Heart left ventricle (tissue), 16 donors: ENCODE measurements around the gene PI4KA. TPM values are rescaled to one million over a fixed set of nuclear protein-coding genes. Genes with fewer than 3 reads are reported as not detected.
A peak's percentile ranks its signal among the peaks of the same experiment; 100 is the strongest.

Experiments used
- ATAC-seq, 4 donors: fragments of 200-7000 bp; cut with Tn5 transposase; one replicate each; pipeline ENCODE4 v1.9.1; 2020 to 2022; ENCODE audit warnings: moderate library complexity in 4 of 4, mild to moderate bottlenecking in 3 of 4, moderate number of reproducible peaks in 1 of 4
- DNase-seq, 5 donors: peaks; one replicate each; pipeline ENCODE4 v3.0.0-alpha.2; 2020
- H3K27ac ChIP-seq, 12 donors: fragments of 200-600 bp; sonication (generic) in 4 of 12; one replicate each; pipeline versions ENCODE4 v1.5.0 to v1.8.0; 2016 to 2022; ENCODE audit warnings: mild to moderate bottlenecking in 2 of 12
- H3K27me3 ChIP-seq, 9 donors: fragments of 200-600 bp; sonication (generic) in 2 of 9; one replicate each; pipeline versions ENCODE4 v1.5.1 to v1.8.0; 2016 to 2022; ENCODE audit warnings: mild to moderate bottlenecking in 3 of 9
- H3K36me3 ChIP-seq, 9 donors: fragments of 200-600 bp; sonication (generic) in 2 of 9; one replicate each; pipeline versions ENCODE4 v1.5.0 to v1.8.0; 2018 to 2022; ENCODE audit warnings: mild to moderate bottlenecking in 2 of 9
- H3K4me1 ChIP-seq, 12 donors: fragments of 200-600 bp; sonication (generic) in 4 of 12; one replicate each; pipeline versions ENCODE4 v1.5.0 to v1.8.0; 2016 to 2022; ENCODE audit warnings: mild to moderate bottlenecking in 3 of 12
- H3K4me3 ChIP-seq, 12 donors: fragments of 200-600 bp; sonication (generic) in 4 of 12; one replicate each; pipeline versions ENCODE4 v1.5.0 to v1.8.0; 2017 to 2022; ENCODE audit warnings: mild to moderate bottlenecking in 9 of 12, moderate library complexity in 4 of 12
- H3K9me3 ChIP-seq, 12 donors: fragments of 200-600 bp; sonication (generic) in 4 of 12; one replicate each; pipeline versions ENCODE4 v1.5.0 to v1.8.0; 2016 to 2022; ENCODE audit warnings: mild to moderate bottlenecking in 1 of 12
- POLR2A ChIP-seq, 2 donors: fragments of 450-650 bp; IDR thresholded peaks; one replicate each; pipeline ENCODE4 v1.6.1; 2017; ENCODE audit warnings: antibody characterized with exemption in 2 of 2, mild to moderate bottlenecking in 2 of 2, moderate library complexity in 2 of 2
- WGBS, 4 donors: extraction: QIAGEN DNeasy Blood & Tissue Kit in 2 of 4; methylation state at CpG; one replicate each; pipeline versions ENCODE4 v1.1.5 to v1.1.7; 2013 to 2018; 5-methylcytosine and 5-hydroxymethylcytosine counted together
- intact Hi-C, 10 donors: fragments of 100-400 bp; cut with DNase I; formaldehyde crosslinking; loops; one replicate each; pipeline versions ENCODE4 v1.11.1 to v1.14.2; 2022
- polyA plus RNA-seq, 2 donors: library from polyadenylated mRNA; stranded (reverse); fragments of 200-250 nt; gene quantifications; one replicate each; pipeline ENCODE4 v1.2.3, GENCODE V29; 2013
- total RNA-seq, 9 donors: library from RNA; depleted of rRNA in 2 of 9; stranded (reverse); fragments of >200 nt in 2 of 9; fragmentation: NEBNext Ultra II Directional in 3 of 9; extraction: Animal tissue kit (Norgen Biotek cat#: 25700) in 3 of 9; gene quantifications; one replicate each; pipeline versions ENCODE4 v1.1.0 to v1.2.4, GENCODE V29; 2016 to 2023
- TF ChIP-seq, protein P1 (sequence below), 12 donors: fragments of 200-600 bp; sonication (generic) in 4 of 12; IDR thresholded peaks; one replicate each; pipeline versions ENCODE4 v1.5.0 to v1.8.0; 2018 to 2022; ENCODE audit warnings: antibody characterized with exemption in 12 of 12, mild to moderate bottlenecking in 5 of 12
- donor health status: ischemic (EF 13 %, LVEDD 7.1; RV severe dilation, severe dysfunction).
- donor health status: healthy with polysubstance abuse.
- donor health status: DM: no; HTN: yes; CAD: no.
- donor health status: DM: no; HTN: no; CAD: no.
- donor health status: ischemic (EF 25% LVEDD 6.9; RV normal size, moderate dysfunction).
- donor health status: ischemic (EF 25% LVEDD 5.7; RV mildly dilated, moderate dysfunction).
- donor health status: healthy.
- donor health status: DM: yes; HTN: yes; CAD: no.
- donor health status: ischemic (EF 35%, LVEDD 5.7; RV mildly dilated, moderate dysfunction).
- donor health status: nonischemic (EF 11% LVEDD 7.7; RV severe dilation, severe dysfunction).
- donor health status: DM: yes; HTN: yes; CAD: no.
- donor health status: PGD.
- donor health status: ischemic (EF 29% LVEDD 5.4; RV normal size, mild dysfunction).
- donor health status: nonischemic (EF 23%, LVEDD 6.1; RV moderate dilation, normal function).

The PI4KA gene
- total and polyA plus RNA-seq, 11 donors, result 20.6 to 66.4 (median 46.9) TPM

DNA sequence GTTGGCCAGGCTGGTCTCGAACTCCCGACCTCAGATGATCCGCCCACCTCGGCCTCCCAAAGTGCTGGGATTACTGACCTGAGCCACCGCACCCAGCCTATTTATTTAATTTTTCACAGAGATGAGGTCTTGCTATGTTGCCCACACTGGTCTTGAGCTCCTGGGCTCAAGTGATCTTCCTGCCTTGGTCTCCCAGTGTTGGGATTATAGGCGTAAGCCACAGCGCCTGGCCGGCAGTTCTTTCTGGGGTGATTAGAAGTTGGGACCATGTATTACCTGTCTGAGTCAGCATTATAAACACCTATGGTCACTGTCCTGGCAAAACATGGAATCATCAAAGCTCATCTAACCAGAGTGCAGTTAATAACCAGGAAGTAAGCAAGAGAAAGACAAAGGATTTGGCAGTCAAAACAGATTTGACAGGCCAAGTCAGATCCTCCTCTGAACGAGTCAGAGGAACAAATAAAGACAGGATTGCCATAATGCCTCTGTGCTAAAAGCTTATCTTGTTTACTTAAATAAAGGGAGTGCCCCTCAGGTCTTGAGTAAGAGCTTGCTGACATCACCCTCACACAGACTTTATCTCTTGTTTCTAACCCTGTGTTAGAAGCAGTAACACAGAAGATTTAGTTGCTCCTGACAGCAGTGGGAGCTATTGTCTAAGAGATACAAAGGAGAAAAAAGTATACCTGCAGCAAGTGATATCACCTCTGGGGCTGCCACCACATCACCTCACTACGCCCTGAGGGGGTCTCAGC is 81.0 kb downstream of the PI4KA start:
- Histone ChIP-seq H3K4me1 (peaks cover 0 to 24% (median 0%) of the 10 kb centered on the region in 12 donors), H3K9me3 (no peaks in the 10 kb centered on the region), H3K27me3 (no peaks in the 10 kb centered on the region), H3K4me3 (no peak overlapping the region), H3K27ac (peak overlapping the region in 5 of 12 donors; percentile 2 to 50 (median 44)), H3K36me3 (peaks cover 0 to 55% (median 28%) of the 10 kb centered on the region in 9 donors)
- intact Hi-C loops, result no loop called here
- TF ChIP-seq, protein P1, sequence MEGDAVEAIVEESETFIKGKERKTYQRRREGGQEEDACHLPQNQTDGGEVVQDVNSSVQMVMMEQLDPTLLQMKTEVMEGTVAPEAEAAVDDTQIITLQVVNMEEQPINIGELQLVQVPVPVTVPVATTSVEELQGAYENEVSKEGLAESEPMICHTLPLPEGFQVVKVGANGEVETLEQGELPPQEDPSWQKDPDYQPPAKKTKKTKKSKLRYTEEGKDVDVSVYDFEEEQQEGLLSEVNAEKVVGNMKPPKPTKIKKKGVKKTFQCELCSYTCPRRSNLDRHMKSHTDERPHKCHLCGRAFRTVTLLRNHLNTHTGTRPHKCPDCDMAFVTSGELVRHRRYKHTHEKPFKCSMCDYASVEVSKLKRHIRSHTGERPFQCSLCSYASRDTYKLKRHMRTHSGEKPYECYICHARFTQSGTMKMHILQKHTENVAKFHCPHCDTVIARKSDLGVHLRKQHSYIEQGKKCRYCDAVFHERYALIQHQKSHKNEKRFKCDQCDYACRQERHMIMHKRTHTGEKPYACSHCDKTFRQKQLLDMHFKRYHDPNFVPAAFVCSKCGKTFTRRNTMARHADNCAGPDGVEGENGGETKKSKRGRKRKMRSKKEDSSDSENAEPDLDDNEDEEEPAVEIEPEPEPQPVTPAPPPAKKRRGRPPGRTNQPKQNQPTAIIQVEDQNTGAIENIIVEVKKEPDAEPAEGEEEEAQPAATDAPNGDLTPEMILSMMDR (IDR thresholded peaks at IDR 0.05), result no peak
- TF ChIP-seq POLR2A (IDR thresholded peaks at IDR 0.05), result no peak
- peak; percentile 78 to 92 (median 87) for ATAC-seq
- WGBS, 4 donors, result 82 to 86% (median 85%) methylated on average over 10 of the region's 10 CpGs
- peak in 1 of 5 donors; percentile 43 for DNase-seq

DNA sequence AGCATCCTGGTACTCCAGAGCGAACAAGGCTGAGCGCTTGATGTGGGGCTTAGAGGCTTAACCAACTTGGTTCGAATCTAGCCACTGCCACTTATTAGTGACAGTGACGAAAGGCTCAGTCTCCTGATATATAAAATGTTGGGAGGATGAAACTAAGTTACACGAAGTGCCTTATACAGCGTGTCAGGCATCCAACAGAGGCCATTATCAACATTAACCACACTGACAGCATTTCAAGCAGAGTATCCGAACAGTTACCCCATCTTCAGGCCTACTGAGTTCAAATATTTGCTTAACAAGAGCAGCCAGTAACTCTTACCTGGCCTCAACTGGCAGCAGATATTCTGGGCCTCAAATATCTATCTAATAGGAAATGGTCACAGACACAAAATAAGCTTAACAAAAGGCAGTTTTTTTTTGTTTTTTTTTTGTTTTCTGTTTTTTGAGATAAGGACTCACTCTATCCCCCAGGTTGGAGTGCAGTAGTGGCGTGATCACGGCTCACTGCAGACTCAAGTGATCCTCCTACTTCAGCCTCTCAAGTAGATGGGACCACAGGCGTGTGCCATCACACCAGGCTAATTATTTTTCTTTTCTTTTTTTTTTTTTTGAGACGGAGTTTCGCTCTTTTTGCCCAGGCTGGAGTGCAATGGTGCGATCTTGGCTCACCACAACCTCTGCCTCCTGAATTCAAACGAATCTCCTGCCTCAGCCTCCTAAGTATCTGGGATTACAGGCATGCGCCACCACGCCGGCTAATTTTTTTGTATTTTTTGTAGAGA is 81.8 kb downstream of the PI4KA start:
- ATAC-seq, result no peak

DNA sequence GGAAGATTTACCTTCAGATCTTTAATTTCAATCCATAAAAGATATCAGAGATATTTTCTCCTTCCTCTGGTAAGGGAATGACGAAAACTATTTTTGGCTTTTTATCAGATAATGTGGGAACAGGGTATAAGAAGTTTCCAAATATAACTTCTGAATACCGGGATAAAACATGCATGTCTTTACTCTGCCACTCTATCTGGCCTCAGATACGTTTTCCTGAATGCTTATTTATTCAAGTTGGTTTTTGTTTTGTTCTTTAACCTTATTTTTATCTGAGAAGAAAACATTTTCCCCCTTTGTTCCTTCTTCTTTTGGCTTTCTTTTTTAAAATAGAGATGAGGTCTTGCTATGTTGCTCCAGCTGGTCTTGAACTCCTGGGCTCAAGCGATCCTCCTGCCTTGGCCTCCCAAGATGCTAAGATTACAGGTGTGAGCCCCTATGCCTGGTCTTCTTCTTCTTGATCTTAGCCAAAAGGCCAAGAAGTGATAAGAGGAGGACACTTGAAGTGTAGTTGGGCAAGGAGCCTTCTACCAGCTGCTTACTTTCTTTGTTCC is 83.2 kb downstream of the PI4KA start:
- DNase-seq, result no peak
- Histone ChIP-seq H3K36me3 (peaks cover 0 to 47% (median 19%) of the 10 kb centered on the region in 9 donors), H3K4me1 (peaks cover 0 to 24% (median 0%) of the 10 kb centered on the region in 12 donors), H3K27ac (peak overlapping the region in 1 of 12 donors; percentile 32), H3K4me3 (no peak overlapping the region), H3K9me3 (no peaks in the 10 kb centered on the region), H3K27me3 (no peaks in the 10 kb centered on the region)
- TF ChIP-seq, protein P1 (IDR thresholded peaks at IDR 0.05), result no peak
- TF ChIP-seq POLR2A (IDR thresholded peaks at IDR 0.05), result no peak
- intact Hi-C loops, result no loop called here
- 53 to 59% (median 56%) methylated on average over 4 of the region's 4 CpGs for WGBS, 4 donors
- no peak for ATAC-seq

More for the DNA sequence above, 81.8 kb downstream of the PI4KA start:
- H3K4me1 ChIP-seq, result peaks cover 0 to 24% (median 0%) of the 10 kb centered on the region in 12 donors
- DNase-seq, result no peak
- H3K9me3 ChIP-seq, result no peaks in the 10 kb centered on the region
- intact Hi-C loops, result no loop called here
- 90 to 95% (median 93%) methylated on average over 17 of the region's 17 CpGs for WGBS, 4 donors
- TF ChIP-seq, protein P1 (IDR thresholded peaks at IDR 0.05), result no peak
- H3K27me3 ChIP-seq, result no peaks in the 10 kb centered on the region
- no peak overlapping the region for H3K4me3 ChIP-seq
- peak overlapping the region in 2 of 12 donors; percentile 44 to 50 for H3K27ac ChIP-seq
- peaks cover 0 to 53% (median 28%) of the 10 kb centered on the region in 9 donors for H3K36me3 ChIP-seq

DNA sequence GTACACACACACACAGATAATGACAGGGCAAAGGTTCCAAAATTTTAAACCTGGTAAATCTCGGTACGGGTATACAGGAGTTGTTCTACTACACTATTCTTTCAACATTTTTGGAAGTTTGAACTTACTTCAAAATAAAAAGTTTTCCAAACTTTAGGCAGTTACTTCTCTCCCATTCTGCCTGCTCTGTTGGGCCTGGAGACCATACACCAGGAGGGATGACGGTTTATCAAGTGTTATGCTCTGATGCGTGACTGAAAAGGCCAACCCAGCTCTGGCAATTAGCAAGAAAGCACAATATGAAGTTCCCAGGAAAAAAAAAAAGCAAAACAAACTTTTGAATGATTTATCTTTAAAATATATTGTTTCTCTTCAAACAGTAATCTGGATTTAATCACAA is 83.7 kb downstream of the PI4KA start:
- 88 to 96% (median 94%) methylated on average over 4 of the region's 4 CpGs for WGBS, 4 donors
- no peak overlapping the region for H3K27ac ChIP-seq
- no peaks in the 10 kb centered on the region for H3K9me3 ChIP-seq
- H3K4me3 ChIP-seq, result no peak overlapping the region
- H3K36me3 ChIP-seq, result peaks cover 0 to 42% (median 14%) of the 10 kb centered on the region in 9 donors
- peaks cover 0 to 24% (median 0%) of the 10 kb centered on the region in 12 donors for H3K4me1 ChIP-seq
- DNase-seq (no peak), ATAC-seq (no peak)
- no peaks in the 10 kb centered on the region for H3K27me3 ChIP-seq
- TF ChIP-seq, protein P1 (IDR thresholded peaks at IDR 0.05), result no peak
- TF ChIP-seq POLR2A (IDR thresholded peaks at IDR 0.05), result no peak
- intact Hi-C loops, result no loop called here
